AG04450 (cell line): ENCODE data around the gene SLC44A3. TPM values are rescaled to one million over a fixed set of nuclear protein-coding genes. Genes with fewer than 3 reads are reported as not detected.
A peak's percentile ranks its signal among the peaks of the same experiment; 100 is the strongest.

Experiments
- CTCF ChIA-PET: fragments of 300-600, 350-600 bp; formaldehyde crosslinking; extraction: SDS; loops from one replicate; lab custom pipeline; 2022; ENCODE audit warnings: antibody characterized with exemption, inconsistent platforms; lab: Charles Lee
- POLR2A ChIA-PET: fragments of 350-600 bp; formaldehyde crosslinking; extraction: SDS; loops from one replicate; lab custom pipeline; 2021; ENCODE audit warnings: antibody characterized with exemption, inconsistent platforms; lab: Yijun Ruan, JAX
- DNase-seq: peaks from one replicate; pipeline ENCODE4 v3.0.0-alpha.2; 2011; ENCODE audit warnings: low read depth, low spot score
- H3K27ac ChIP-seq: one replicate; pipeline ENCODE4 v1.5.1; 2012; ENCODE audit warnings: low read depth, low read length, control low read depth
- H3K27me3 ChIP-seq: one replicate; pipeline ENCODE4 v1.6.0; 2012; ENCODE audit warnings: low read length; ENCODE audit not compliant: control insufficient read depth, insufficient read depth
- H3K4me3 ChIP-seq: 2 replicates; pipeline ENCODE4 v1.5.1; 2011; ENCODE audit warnings: mild to moderate bottlenecking, low read depth, low read length, control low read depth
- H3K9me3 ChIP-seq: 2 replicates; pipeline ENCODE4 v1.5.1; 2012; ENCODE audit warnings: low read length; ENCODE audit not compliant: control insufficient read depth, insufficient read depth
- CTCF ChIP-seq: IDR thresholded peaks from 2 replicates; pipeline ENCODE4 v1.5.1; 2011; ENCODE audit warnings: low read depth, low read length, control low read depth, inconsistent platforms
- polyA minus RNA-seq: library from RNA; depleted of rRNA, polyadenylated mRNA; stranded (reverse); fragments of >200 nt; gene quantifications from 2 replicates; pipeline ENCODE4 v1.2.3, GENCODE V29; 2011; rRNA and poly(A)+ RNA removed
- polyA plus RNA-seq: library from polyadenylated mRNA; depleted of rRNA; stranded (reverse); fragments of >200 nt; gene quantifications from 2 replicates; pipeline ENCODE4 v1.2.3, GENCODE V29; 2011; rRNA removed

SLC44A3 gene
- polyA plus RNA-seq (3.2 and 3.4 TPM in 2 replicates), polyA minus RNA-seq (2.6 and 3.3 TPM in 2 replicates)

- Histone ChIP-seq H3K27me3 (peaks cover 10% of the 10 kb centered on the region), H3K27ac (no peak within 1 kb of the TSS), H3K4me3 (peak within 1 kb of the TSS; percentile 65), H3K9me3 (no peaks in the 10 kb centered on the region)
- POLR2A ChIA-PET, result interaction anchor here (1.5 kb wide), 1 partner anchor 223 kb away, joined by 3 read pairs; no protein-coding TSS in a partner anchor
- CTCF ChIA-PET, result interaction anchor here (0.6 to 2.0 kb wide), 4 partner anchors 13 to 223 kb away, joined by 3 to 7 read pairs (median 6); no protein-coding TSS in a partner anchor
- DNase-seq, result no peak
- peak; percentile 27; the same call in 1 of the 2 replicates for TF ChIP-seq CTCF
These were observed at the start of gene SLC44A3 for GRCh38 chr1:94819945-94820746. Gene SLC44A3 (plus strand): TSS chr1:94820357. CDS start chr1:94820452, 95 bp downstream.

- no peaks in the 10 kb centered on the region for H3K27me3 ChIP-seq
- no peak for TF ChIP-seq CTCF
- H3K9me3 ChIP-seq, result peaks cover 7% of the 10 kb centered on the region
- H3K27ac ChIP-seq, result no peak overlapping the region
- DNase-seq, result no peak
- POLR2A ChIA-PET, result no interaction called here
- H3K4me3 ChIP-seq, result no peak overlapping the region
- CTCF ChIA-PET, result no interaction called here
These were observed 47.9 kb upstream of the SLC44A3 start for GRCh38 chr1:94772230-94772641.

GRCh38 chr1:94772845-94773244, 47.3 kb upstream of the SLC44A3 start:
- ChIA-PET POLR2A (interaction anchor here (0.6 kb wide), 1 partner anchor 231 kb away, joined by 3 read pairs; the partner anchor contains the start of gene F3), CTCF (no interaction called here)
- Histone ChIP-seq H3K27me3 (no peaks in the 10 kb centered on the region), H3K9me3 (peaks cover 7% of the 10 kb centered on the region), H3K27ac (no peak overlapping the region), H3K4me3 (no peak overlapping the region)
- no peak for DNase-seq
- TF ChIP-seq CTCF, result no peak

- no peaks in the 10 kb centered on the region for H3K27me3 ChIP-seq
- no peak overlapping the region for H3K4me3 ChIP-seq
- CTCF ChIA-PET, result interaction anchor here (1.1 kb wide), 1 partner anchor 268 kb away, joined by 3 read pairs; no protein-coding TSS in a partner anchor
- POLR2A ChIA-PET, result interaction anchor here (0.6 kb wide), 1 partner anchor 231 kb away, joined by 3 read pairs; the partner anchor contains the start of gene F3
- no peak for TF ChIP-seq CTCF
- H3K9me3 ChIP-seq, result peaks cover 7% of the 10 kb centered on the region
- DNase-seq, result no peak
- H3K27ac ChIP-seq, result no peak overlapping the region
These were observed 46.8 kb upstream of the SLC44A3 start for GRCh38 chr1:94773296-94773809.
